Liver (tissue), 3 donors: ENCODE measurements around the gene CAPN10.

Experiments
- ATF3 ChIP-seq: IDR thresholded peaks from 2 replicates; pipeline ENCODE4 v1.6.1; 2016; ENCODE audit warnings: antibody characterized with exemption
- EGR1 ChIP-seq, 2 donors: IDR thresholded peaks; 2 replicates each; pipeline ENCODE4 v1.6.1; 2016 to 2018; ENCODE audit warnings: antibody characterized with exemption in 2 of 2, low read depth in 2 of 2
- HNF4A ChIP-seq, 2 donors: conservative IDR thresholded peaks; 2 replicates each; pipeline ENCODE4 v1.6.1; 2016; ENCODE audit warnings: antibody characterized with exemption in 2 of 2, mild to moderate bottlenecking in 2 of 2
- RAD21 ChIP-seq, 2 donors: IDR thresholded peaks; 2 replicates each; pipeline ENCODE4 v1.6.1; 2016; ENCODE audit warnings: antibody characterized with exemption in 2 of 2, mild to moderate bottlenecking in 2 of 2
- YY1 ChIP-seq: IDR thresholded peaks from 2 replicates; pipeline ENCODE4 v1.6.1; 2016; ENCODE audit warnings: antibody characterized with exemption, mild to moderate bottlenecking
- TF ChIP-seq, protein P1 (sequence below): IDR thresholded peaks from 2 replicates; pipeline ENCODE4 v1.6.1; 2016; ENCODE audit warnings: antibody characterized with exemption, mild to moderate bottlenecking
- TF ChIP-seq, protein P2 (sequence below): fragments of 150-350 bp; IDR thresholded peaks from 2 replicates; pipeline ENCODE4 v1.5.1; 2017; ENCODE audit warnings: improper control_type of control experiment, low read depth, low read length; ENCODE audit not compliant: missing input control
- TF ChIP-seq, protein P3 (sequence below): IDR thresholded peaks from 2 replicates; pipeline ENCODE4 v1.6.1; 2016; ENCODE audit warnings: antibody characterized with exemption
- donor health status: healthy.
- donor health status: healthy.

DNA sequence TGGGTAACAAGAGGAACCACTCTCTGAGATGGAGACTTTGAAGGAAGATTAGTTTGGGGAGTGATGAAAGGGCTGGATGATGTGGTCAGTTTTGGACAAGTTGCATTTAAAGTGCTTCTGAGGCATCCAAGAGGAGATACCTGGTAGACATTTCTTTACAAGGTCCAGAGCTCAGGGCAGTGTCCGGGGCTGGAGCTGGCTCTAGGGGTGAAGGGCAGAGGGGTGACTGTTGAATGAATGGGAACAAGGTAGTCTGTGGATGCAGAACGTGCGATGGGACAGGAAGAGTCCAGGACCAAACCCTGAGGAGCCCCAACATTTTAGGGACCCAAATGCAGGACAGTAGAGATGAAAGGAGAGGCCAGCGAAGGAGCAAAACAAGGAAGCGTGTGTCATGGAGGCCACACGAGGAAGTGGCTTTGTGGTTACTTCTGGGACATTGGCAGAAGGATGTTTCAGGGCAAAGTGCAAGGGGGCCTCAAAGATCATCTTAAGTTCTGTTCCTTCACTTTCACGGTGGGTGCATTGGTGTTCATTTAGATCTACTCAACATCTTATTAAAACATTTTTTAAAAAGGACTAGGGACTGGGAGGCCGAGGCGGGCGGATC is 25.2 kb downstream of the CAPN10 start:
- TF ChIP-seq, protein P1, sequence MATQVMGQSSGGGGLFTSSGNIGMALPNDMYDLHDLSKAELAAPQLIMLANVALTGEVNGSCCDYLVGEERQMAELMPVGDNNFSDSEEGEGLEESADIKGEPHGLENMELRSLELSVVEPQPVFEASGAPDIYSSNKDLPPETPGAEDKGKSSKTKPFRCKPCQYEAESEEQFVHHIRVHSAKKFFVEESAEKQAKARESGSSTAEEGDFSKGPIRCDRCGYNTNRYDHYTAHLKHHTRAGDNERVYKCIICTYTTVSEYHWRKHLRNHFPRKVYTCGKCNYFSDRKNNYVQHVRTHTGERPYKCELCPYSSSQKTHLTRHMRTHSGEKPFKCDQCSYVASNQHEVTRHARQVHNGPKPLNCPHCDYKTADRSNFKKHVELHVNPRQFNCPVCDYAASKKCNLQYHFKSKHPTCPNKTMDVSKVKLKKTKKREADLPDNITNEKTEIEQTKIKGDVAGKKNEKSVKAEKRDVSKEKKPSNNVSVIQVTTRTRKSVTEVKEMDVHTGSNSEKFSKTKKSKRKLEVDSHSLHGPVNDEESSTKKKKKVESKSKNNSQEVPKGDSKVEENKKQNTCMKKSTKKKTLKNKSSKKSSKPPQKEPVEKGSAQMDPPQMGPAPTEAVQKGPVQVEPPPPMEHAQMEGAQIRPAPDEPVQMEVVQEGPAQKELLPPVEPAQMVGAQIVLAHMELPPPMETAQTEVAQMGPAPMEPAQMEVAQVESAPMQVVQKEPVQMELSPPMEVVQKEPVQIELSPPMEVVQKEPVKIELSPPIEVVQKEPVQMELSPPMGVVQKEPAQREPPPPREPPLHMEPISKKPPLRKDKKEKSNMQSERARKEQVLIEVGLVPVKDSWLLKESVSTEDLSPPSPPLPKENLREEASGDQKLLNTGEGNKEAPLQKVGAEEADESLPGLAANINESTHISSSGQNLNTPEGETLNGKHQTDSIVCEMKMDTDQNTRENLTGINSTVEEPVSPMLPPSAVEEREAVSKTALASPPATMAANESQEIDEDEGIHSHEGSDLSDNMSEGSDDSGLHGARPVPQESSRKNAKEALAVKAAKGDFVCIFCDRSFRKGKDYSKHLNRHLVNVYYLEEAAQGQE, result no peak
- TF ChIP-seq, protein P2, sequence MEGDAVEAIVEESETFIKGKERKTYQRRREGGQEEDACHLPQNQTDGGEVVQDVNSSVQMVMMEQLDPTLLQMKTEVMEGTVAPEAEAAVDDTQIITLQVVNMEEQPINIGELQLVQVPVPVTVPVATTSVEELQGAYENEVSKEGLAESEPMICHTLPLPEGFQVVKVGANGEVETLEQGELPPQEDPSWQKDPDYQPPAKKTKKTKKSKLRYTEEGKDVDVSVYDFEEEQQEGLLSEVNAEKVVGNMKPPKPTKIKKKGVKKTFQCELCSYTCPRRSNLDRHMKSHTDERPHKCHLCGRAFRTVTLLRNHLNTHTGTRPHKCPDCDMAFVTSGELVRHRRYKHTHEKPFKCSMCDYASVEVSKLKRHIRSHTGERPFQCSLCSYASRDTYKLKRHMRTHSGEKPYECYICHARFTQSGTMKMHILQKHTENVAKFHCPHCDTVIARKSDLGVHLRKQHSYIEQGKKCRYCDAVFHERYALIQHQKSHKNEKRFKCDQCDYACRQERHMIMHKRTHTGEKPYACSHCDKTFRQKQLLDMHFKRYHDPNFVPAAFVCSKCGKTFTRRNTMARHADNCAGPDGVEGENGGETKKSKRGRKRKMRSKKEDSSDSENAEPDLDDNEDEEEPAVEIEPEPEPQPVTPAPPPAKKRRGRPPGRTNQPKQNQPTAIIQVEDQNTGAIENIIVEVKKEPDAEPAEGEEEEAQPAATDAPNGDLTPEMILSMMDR, result no peak
- TF ChIP-seq YY1 (no peak), ATF3 (no peak), EGR1 (IDR thresholded peaks at IDR 0.05; ENCODE audit: low read depth in 2 of 2) (no peak), RAD21 (IDR thresholded peaks at IDR 0.05) (no peak), HNF4A (conservative IDR thresholded peaks at IDR 0.05) (no peak)
- TF ChIP-seq, protein P3, sequence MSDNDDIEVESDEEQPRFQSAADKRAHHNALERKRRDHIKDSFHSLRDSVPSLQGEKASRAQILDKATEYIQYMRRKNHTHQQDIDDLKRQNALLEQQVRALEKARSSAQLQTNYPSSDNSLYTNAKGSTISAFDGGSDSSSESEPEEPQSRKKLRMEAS, result no peak
